SK-N-SH treated with all-trans-retinoic acid at 6 μM for 48 hours (cell line): Measurements from ENCODE around the gene DPM3.

ENCODE experiments used
- ATAC-seq: fragments of 200-7000 bp; cut with Tn5 transposase; 3 replicates; pipeline ENCODE4 v1.9.1; 2020; ENCODE audit warnings: mild to moderate bottlenecking, moderate library complexity
- CSDC2 ChIP-seq: fragments of 250-450 bp; sonication (Bioruptor Pico); IDR thresholded peaks from 2 replicates; pipeline ENCODE4 v1.5.0; 2020; ENCODE audit warnings: mild to moderate bottlenecking, moderate library complexity
- ESRRG ChIP-seq: fragments of 250-450 bp; sonication (Bioruptor Pico); IDR thresholded peaks from 2 replicates; pipeline ENCODE4 v1.6.1; 2021; ENCODE audit warnings: mild to moderate bottlenecking
- GLIS3 ChIP-seq: fragments of 250-450 bp; sonication (Bioruptor Pico); IDR thresholded peaks from 2 replicates; pipeline ENCODE4 v1.5.0; 2020; ENCODE audit warnings: mild to moderate bottlenecking, moderate library complexity
- ISL1 ChIP-seq: fragments of 250-450 bp; sonication (Bioruptor Pico); IDR thresholded peaks from 2 replicates; pipeline ENCODE4 v2.1.2; 2022; ENCODE audit warnings: mild to moderate bottlenecking, moderate library complexity
- OSR1 ChIP-seq: fragments of 250-450 bp; sonication (Bioruptor Pico); IDR thresholded peaks from 2 replicates; pipeline ENCODE4 v1.8.0; 2022; ENCODE audit warnings: moderate library complexity, mild to moderate bottlenecking, inconsistent platforms
- POU6F1 ChIP-seq: fragments of 250-450 bp; sonication (Bioruptor Pico); IDR thresholded peaks from 2 replicates; pipeline ENCODE4 v1.8.0; 2021; ENCODE audit warnings: low read depth, mild to moderate bottlenecking, moderate library complexity, borderline replicate concordance
- RARB ChIP-seq: fragments of 250-450 bp; sonication (Bioruptor Pico); IDR thresholded peaks from 2 replicates; pipeline ENCODE4 v1.8.0; 2021; ENCODE audit warnings: mild to moderate bottlenecking, moderate library complexity
- SNAI2 ChIP-seq: fragments of 250-450 bp; sonication (Bioruptor Pico); IDR thresholded peaks from 2 replicates; pipeline ENCODE4 v1.5.0; 2020; ENCODE audit warnings: mild to moderate bottlenecking, moderate library complexity
- TCF4 ChIP-seq: fragments of 250-450 bp; sonication (Bioruptor Pico); IDR thresholded peaks from 2 replicates; pipeline ENCODE4 v1.8.0; 2021; ENCODE audit warnings: mild to moderate bottlenecking, moderate library complexity, borderline replicate concordance
- TOX ChIP-seq: fragments of 250-450 bp; sonication (Bioruptor Pico); IDR thresholded peaks from 2 replicates; pipeline ENCODE4 v1.8.0; 2021; ENCODE audit warnings: mild to moderate bottlenecking, moderate library complexity, borderline replicate concordance
- ZC3H10 ChIP-seq: fragments of 250-450 bp; sonication (Bioruptor Pico); IDR thresholded peaks from 2 replicates; pipeline ENCODE4 v1.5.1; 2021; ENCODE audit warnings: mild to moderate bottlenecking, moderate library complexity
- ZFP3 ChIP-seq: fragments of 250-450 bp; sonication (Bioruptor Pico); IDR thresholded peaks from 2 replicates; pipeline ENCODE4 v1.5.0; 2020; ENCODE audit warnings: mild to moderate bottlenecking, moderate library complexity
- ZFP30 ChIP-seq: fragments of 450-650 bp; formaldehyde crosslinking; IDR thresholded peaks from 2 replicates; pipeline ENCODE4 v1.5.0; 2022; ENCODE audit warnings: mild to moderate bottlenecking, moderate library complexity
- ZNF565 ChIP-seq: fragments of 450-650 bp; formaldehyde crosslinking; conservative IDR thresholded peaks from 2 replicates; pipeline ENCODE4 v1.5.0; 2020; ENCODE audit warnings: low read depth, mild to moderate bottlenecking, moderate library complexity
- ZNF70 ChIP-seq: fragments of 450-650 bp; formaldehyde crosslinking; IDR thresholded peaks from 2 replicates; pipeline ENCODE4 v1.5.0; 2020; ENCODE audit warnings: mild to moderate bottlenecking, moderate library complexity
- ZNF8 ChIP-seq: fragments of 450-650 bp; formaldehyde crosslinking; IDR thresholded peaks from 2 replicates; pipeline ENCODE4 v1.5.0; 2020; ENCODE audit warnings: mild to moderate bottlenecking, moderate library complexity
- TF ChIP-seq, protein P1 (sequence below): fragments of 250-450 bp; sonication (Bioruptor Pico); IDR thresholded peaks from 2 replicates; pipeline ENCODE4 v1.5.1; 2020; ENCODE audit warnings: low read depth, mild to moderate bottlenecking, moderate library complexity
- TF ChIP-seq, protein P2 (sequence below): fragments of 250-450 bp; sonication (Bioruptor Pico); IDR thresholded peaks from 2 replicates; pipeline ENCODE4 v1.5.1; 2021; ENCODE audit warnings: mild to moderate bottlenecking, moderate library complexity
- TF ChIP-seq, protein P3 (sequence below): fragments of 250-450 bp; sonication (Bioruptor Pico); IDR thresholded peaks from 2 replicates; pipeline ENCODE4 v1.5.0; 2020; ENCODE audit warnings: mild to moderate bottlenecking, moderate library complexity
- TF ChIP-seq, protein P4 (sequence below): fragments of 250-450 bp; sonication (Bioruptor Pico); IDR thresholded peaks from 2 replicates; pipeline ENCODE4 v1.8.0; 2020; ENCODE audit warnings: mild to moderate bottlenecking, moderate library complexity, borderline replicate concordance

The DPM3 gene

GRCh38 chr1:155113450-155113980 lies 26.8 kb downstream of the DPM3 start (continued):
- TF ChIP-seq, protein P1, sequence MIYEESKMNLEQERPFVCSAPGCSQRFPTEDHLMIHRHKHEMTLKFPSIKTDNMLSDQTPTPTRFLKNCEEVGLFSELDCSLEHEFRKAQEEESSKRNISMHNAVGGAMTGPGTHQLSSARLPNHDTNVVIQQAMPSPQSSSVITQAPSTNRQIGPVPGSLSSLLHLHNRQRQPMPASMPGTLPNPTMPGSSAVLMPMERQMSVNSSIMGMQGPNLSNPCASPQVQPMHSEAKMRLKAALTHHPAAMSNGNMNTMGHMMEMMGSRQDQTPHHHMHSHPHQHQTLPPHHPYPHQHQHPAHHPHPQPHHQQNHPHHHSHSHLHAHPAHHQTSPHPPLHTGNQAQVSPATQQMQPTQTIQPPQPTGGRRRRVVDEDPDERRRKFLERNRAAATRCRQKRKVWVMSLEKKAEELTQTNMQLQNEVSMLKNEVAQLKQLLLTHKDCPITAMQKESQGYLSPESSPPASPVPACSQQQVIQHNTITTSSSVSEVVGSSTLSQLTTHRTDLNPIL (CRISPR knock-in tag): no peak
- TF ChIP-seq ZNF8 (CRISPR knock-in tag) (no peak), OSR1 (CRISPR knock-in tag) (no peak), TOX (CRISPR knock-in tag) (no peak), ZFP3 (CRISPR knock-in tag) (no peak), ZNF70 (no peak), ZFP30 (CRISPR knock-in tag) (no peak), ZNF565 (no peak), RARB (CRISPR knock-in tag) (no peak)

DNA sequence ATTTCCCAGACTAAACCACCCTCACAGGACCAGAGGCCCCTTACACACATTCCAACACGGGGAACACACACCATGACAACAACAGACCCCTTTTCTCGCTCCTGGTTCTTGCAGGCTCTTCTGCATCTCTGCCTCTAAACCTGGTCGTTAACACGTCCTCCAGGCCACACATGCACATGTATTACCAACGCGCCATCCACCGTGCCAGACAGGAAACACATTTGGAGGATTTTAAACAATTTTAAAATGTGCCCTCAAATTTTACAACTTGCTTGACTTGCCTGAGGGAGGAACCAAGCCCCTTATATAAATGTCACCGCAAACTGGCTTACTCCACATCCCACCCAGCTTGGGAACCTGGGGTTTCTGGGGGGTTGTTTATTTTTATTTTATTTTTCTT lies 29.5 kb downstream of the DPM3 start:
- TF ChIP-seq, protein P2, sequence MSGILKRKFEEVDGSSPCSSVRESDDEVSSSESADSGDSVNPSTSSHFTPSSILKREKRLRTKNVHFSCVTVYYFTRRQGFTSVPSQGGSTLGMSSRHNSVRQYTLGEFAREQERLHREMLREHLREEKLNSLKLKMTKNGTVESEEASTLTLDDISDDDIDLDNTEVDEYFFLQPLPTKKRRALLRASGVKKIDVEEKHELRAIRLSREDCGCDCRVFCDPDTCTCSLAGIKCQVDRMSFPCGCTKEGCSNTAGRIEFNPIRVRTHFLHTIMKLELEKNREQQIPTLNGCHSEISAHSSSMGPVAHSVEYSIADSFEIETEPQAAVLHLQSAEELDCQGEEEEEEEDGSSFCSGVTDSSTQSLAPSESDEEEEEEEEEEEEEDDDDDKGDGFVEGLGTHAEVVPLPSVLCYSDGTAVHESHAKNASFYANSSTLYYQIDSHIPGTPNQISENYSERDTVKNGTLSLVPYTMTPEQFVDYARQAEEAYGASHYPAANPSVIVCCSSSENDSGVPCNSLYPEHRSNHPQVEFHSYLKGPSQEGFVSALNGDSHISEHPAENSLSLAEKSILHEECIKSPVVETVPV (CRISPR knock-in tag): no peak
- no peak for TF ChIP-seq CSDC2
- no peak for TF ChIP-seq ISL1 (CRISPR knock-in tag)
- TF ChIP-seq TOX (CRISPR knock-in tag): no peak
- TF ChIP-seq, protein P3, sequence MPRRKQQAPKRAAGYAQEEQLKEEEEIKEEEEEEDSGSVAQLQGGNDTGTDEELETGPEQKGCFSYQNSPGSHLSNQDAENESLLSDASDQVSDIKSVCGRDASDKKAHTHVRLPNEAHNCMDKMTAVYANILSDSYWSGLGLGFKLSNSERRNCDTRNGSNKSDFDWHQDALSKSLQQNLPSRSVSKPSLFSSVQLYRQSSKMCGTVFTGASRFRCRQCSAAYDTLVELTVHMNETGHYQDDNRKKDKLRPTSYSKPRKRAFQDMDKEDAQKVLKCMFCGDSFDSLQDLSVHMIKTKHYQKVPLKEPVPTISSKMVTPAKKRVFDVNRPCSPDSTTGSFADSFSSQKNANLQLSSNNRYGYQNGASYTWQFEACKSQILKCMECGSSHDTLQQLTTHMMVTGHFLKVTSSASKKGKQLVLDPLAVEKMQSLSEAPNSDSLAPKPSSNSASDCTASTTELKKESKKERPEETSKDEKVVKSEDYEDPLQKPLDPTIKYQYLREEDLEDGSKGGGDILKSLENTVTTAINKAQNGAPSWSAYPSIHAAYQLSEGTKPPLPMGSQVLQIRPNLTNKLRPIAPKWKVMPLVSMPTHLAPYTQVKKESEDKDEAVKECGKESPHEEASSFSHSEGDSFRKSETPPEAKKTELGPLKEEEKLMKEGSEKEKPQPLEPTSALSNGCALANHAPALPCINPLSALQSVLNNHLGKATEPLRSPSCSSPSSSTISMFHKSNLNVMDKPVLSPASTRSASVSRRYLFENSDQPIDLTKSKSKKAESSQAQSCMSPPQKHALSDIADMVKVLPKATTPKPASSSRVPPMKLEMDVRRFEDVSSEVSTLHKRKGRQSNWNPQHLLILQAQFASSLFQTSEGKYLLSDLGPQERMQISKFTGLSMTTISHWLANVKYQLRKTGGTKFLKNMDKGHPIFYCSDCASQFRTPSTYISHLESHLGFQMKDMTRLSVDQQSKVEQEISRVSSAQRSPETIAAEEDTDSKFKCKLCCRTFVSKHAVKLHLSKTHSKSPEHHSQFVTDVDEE: no peak
- no peak for TF ChIP-seq ZFP3 (CRISPR knock-in tag)
- no peak for TF ChIP-seq POU6F1 (CRISPR knock-in tag)
- TF ChIP-seq ZNF70: no peak
- TF ChIP-seq, protein P4, sequence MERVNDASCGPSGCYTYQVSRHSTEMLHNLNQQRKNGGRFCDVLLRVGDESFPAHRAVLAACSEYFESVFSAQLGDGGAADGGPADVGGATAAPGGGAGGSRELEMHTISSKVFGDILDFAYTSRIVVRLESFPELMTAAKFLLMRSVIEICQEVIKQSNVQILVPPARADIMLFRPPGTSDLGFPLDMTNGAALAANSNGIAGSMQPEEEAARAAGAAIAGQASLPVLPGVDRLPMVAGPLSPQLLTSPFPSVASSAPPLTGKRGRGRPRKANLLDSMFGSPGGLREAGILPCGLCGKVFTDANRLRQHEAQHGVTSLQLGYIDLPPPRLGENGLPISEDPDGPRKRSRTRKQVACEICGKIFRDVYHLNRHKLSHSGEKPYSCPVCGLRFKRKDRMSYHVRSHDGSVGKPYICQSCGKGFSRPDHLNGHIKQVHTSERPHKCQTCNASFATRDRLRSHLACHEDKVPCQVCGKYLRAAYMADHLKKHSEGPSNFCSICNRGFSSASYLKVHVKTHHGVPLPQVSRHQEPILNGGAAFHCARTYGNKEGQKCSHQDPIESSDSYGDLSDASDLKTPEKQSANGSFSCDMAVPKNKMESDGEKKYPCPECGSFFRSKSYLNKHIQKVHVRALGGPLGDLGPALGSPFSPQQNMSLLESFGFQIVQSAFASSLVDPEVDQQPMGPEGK: no peak
- TF ChIP-seq ZFP30 (CRISPR knock-in tag): no peak
- TF ChIP-seq SNAI2 (CRISPR knock-in tag): no peak
- TF ChIP-seq ZC3H10 (CRISPR knock-in tag): no peak
- no peak for TF ChIP-seq ZNF565
- no peak for TF ChIP-seq ESRRG (CRISPR knock-in tag)
- no peak for TF ChIP-seq TCF4
- TF ChIP-seq, protein P1 (CRISPR knock-in tag): no peak
- TF ChIP-seq ZNF8 (CRISPR knock-in tag): no peak
- no peak for TF ChIP-seq GLIS3 (CRISPR knock-in tag)
- ATAC-seq: no peak

- TF ChIP-seq ISL1 (CRISPR knock-in tag) (no peak), ZFP30 (CRISPR knock-in tag) (no peak), ZFP3 (CRISPR knock-in tag) (no peak), OSR1 (CRISPR knock-in tag) (no peak)
- ATAC-seq: no peak
These were observed 29.9 kb downstream of the DPM3 start for GRCh38 chr1:155110381-155110780.
